Stimulated activated CD4-positive, alpha-beta T cell treated with anti-CD3 and anti-CD28 coated beads, Interleukin-12 subunit alpha, Interleukin-12 subunit beta, amount 100 ng/mL, for 24 hours (primary cell): Measurements from ENCODE around the gene GPR27.

ENCODE experiments used
- DNase-seq, 2 experiments: peaks; one replicate each; pipeline ENCODE4 v3.0.0-alpha.2; 2020; ENCODE audit warnings: low read depth in 2 of 2

GPR27 gene

DNA sequence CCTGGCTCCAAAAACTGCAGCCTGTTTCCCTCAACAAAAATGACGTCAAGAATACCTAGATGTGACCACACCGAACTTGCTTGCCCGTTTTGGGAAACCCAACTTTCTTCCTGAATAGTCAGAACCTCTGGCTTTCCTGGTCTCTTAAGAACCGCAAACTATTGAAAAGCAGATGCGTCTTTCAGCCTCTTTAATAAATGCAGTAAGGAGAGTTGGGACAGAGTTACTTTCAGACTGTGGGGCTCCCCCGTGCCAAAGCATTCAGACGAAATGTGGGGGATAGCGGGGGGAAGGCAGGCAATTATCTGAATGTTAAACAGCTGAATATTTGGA, 32.5 kb downstream of the GPR27 start:
- DNase-seq: no peak

DNA sequence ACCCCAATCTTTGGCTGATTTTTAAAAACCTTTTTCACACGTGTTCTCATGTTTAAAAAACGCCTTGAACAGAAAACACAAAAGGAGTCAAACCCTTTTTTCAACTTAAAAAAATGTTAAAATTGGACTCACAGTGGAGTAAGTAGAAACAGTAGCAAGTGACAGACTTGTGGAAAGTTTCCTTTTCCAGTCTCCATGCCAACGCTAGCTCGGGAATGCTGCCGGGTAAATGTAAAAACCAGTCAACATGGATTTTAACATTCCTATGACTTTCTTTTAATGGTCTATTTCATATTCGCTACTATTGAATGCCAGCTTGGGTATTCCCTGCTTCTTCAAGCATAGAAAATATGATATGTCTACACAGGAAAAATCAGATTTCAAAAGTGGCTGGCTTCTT, 32.9 kb downstream of the GPR27 start:
- no peak for DNase-seq

DNA sequence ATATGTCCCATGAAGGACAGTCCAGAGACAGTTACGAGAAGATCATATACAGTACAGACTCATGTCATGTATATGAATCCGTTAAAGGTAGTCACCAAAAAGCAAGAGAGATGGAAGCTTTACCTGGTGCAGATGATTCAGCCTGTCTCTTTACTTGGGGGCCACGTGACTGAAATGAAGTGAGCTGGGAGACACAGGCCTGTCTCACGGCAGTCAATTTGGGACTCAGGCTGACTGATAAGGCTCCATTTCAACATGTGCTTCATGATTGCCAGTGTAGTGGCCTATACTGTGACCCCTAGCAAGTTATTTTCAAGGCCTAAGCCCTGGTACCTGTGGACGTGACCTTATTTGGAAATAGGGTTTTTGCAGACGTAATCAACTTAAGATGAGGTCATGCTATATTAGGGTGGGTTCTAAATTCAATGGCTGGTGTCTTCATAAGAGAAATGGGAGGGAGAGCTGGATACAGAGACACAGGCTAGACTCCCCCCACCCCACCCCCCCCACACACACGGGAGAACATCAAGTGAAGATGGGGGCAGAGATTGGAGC, 34.3 kb downstream of the GPR27 start:
- DNase-seq: no peak

DNA sequence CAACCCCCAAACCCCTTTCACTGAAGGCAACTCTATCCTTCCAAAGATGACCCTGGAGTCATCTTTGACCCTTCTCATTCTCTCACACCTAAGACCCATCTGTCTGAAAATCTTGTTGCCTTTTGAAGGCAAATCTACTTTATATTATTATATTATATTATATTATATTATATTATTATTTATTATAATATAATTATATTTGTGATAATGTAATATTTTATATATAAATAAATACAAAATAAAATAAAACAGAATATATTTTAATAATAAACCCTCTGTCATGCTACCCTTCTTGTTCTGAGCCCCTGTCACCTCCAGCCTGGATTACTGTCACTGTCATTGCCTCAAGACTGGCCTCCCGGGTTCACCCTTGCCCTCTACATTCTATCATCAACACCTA, 36.3 kb downstream of the GPR27 start:
- DNase-seq: no peak

DNA sequence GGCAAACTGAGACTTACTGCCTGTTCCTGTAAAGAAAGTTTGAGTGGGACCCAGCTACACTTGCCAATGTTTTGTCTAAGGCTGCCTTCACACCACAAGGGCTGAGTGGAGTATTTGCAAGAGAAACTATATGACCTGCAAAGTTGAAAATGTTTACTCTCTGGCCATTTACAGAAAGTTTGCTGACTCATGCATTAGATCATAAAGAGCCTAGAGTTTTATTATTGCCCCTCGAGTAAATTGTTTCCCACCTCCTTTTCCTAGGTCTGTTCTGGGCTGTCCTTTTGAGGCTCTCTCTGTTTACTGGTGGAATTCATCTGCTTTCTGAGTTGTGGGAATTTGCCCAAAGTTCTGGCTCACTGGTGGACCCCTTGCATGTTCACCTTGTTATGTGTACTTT, 38.0 kb downstream of the GPR27 start:
- DNase-seq: no peak

DNA sequence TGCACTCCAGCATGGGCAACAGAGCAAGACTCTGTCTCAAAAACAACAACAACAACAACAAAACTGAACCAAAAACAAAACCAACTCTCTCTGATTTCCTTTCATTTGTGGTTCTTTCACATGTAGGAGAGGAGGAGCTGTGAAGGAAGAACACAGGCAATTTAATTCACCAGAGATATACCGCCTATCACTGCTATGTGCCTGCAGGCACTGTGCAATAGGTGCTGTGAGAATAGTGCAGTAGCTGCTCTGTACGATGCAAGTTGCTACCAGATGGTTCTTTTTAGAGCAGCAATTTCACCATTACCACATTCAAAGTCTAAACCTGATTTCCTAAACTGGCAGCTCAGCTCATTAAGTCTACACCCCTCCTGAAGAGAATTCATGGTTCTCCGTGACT, 42.6 kb downstream of the GPR27 start:
- no peak for DNase-seq

DNA sequence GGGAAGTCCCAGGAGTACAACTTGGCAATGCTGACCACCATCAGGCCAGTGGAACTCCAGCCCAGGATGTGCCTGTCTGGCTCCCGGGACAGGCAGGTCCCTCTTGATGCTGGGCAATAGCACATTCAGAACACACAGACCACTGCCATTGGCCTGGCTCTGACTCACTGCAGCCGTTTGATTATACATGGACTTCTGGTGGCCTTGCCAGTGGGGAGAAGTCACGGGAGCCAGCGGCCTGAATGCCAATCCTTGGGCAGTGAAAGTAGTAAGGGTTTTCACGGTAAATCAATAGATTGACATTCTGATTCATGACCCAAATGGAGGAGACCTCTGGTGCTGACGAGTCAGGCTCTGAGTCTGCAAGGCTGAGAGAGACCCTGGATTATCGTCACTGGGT, 43.8 kb downstream of the GPR27 start:
- DNase-seq: no peak

DNA sequence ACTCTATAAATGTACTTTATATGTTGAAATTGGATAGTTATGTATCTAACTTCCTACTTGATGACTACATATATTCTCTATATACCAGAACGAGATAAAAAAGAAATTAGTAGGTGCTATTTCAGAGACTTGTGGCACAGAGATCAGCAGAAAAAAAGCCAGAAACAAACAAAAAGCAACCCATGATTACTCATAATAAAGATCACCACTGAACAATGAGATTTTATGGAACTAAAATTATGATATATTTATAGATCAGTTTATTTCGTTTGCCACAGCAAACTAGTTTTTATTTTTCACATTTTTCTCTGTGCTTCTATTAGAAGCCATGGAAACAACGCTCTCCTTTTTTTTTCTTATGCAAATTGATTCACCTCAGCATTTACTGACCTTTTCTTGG, 46.4 kb downstream of the GPR27 start:
- DNase-seq: no peak

DNA sequence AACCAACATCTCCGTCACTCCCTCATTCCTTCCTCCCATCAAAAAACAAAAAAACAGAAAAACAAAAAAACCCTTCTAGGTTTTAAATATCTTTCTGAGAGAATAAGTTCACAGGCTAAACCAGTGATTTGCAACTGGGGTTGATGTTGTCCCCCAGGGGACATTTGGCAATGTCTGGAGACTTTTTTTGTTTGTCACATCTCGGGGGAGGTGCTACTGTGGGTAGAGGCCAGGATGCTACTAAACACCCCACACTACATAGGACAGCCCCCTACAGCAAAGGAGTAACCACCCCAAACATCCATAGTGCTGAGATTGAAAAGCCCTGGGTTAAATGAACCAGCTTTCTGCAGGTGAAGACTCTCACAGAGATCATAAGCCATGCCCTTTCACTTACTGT, 48.3 kb downstream of the GPR27 start:
- no peak for DNase-seq

DNA sequence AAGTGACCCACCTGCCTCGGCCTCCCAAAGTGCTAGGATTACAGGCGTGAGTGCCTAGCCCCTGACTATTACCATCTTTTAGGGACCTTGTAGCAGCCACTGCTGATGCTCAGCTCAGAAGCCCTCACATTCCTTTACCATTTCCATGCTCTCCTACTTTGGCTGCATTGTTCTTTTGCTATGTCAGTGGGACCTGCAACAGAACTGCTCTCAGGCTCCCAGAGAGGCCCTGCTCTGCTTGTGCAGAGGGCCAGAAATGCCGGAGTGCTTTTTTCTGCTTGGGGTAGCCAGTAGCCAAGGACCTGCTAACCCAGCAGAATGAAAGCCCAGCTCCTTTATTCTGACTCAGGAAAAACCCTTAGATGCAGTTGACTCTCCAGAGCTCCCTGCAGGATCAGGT, 49.6 kb downstream of the GPR27 start:
- DNase-seq: no peak

DNA sequence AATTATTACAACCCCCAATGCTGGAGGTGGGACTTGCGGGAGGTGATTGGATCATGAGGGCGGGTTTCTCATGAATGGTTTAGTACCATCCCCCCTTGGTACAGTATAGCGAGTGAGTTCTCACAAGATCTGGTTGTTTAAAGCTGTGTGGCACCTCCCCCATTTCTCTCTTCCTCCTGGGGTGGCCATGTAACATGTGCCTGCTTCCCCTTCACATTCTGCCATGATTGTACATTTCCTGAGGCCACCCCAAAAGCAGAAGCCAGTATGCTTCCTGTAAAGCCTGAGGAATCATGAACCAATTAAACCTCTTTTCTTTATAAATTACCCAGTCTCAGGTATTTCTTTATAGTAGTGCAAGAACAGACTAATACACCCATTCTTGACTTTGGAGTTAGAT, 51.5 kb downstream of the GPR27 start:
- no peak for DNase-seq

DNA sequence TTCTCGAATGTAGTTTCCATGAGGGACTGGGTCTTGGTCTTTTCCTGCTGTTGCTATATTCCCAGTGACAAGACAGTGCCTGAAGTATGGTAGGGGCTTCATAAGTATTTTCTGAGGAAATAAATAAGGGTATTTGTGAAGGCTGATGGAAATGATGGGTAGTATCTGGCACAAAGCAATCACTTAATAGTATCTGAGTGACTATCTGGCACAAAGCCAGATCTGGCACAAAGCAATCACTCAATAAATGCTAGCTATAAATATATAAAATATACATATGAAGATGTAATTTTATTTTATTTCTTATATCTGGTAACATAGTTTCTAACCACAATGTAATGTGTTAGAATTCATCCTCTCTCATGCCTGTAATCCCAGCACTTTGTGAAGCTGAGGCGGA, 52.0 kb downstream of the GPR27 start:
- no peak for DNase-seq
